Measurements from ENCODE around the gene ALOX5.

The ALOX5 gene

GRCh38 chr10:45471059-45471458 lies 97.0 kb downstream of the ALOX5 start:
- H3K27me3 ChIP-seq (ENCODE audit: insufficient read depth, poor library complexity, severe bottlenecking), result no peaks in the 10 kb centered on the region
- H3K4me3 ChIP-seq (replicated peaks; ENCODE audit: insufficient read depth, low read length), result no peak overlapping the region
- H3K27ac ChIP-seq (replicated peaks), result no peak overlapping the region
- DNase-seq (ENCODE audit: low read depth in 1 of 2, low spot score in 1 of 2), result no peak
- TF ChIP-seq, protein P1, sequence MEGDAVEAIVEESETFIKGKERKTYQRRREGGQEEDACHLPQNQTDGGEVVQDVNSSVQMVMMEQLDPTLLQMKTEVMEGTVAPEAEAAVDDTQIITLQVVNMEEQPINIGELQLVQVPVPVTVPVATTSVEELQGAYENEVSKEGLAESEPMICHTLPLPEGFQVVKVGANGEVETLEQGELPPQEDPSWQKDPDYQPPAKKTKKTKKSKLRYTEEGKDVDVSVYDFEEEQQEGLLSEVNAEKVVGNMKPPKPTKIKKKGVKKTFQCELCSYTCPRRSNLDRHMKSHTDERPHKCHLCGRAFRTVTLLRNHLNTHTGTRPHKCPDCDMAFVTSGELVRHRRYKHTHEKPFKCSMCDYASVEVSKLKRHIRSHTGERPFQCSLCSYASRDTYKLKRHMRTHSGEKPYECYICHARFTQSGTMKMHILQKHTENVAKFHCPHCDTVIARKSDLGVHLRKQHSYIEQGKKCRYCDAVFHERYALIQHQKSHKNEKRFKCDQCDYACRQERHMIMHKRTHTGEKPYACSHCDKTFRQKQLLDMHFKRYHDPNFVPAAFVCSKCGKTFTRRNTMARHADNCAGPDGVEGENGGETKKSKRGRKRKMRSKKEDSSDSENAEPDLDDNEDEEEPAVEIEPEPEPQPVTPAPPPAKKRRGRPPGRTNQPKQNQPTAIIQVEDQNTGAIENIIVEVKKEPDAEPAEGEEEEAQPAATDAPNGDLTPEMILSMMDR (IDR thresholded peaks at IDR 0.05; ENCODE audit: insufficient read depth, low read length), result no peak
- TF ChIP-seq POLR2AphosphoS5 (IDR thresholded peaks at IDR 0.05; ENCODE audit: low read depth), result no peak
- no peak for TF ChIP-seq SPI1 (IDR thresholded peaks at IDR 0.05; ENCODE audit: borderline replicate concordance, low read depth)
- no peak for TF ChIP-seq GABPA (IDR thresholded peaks at IDR 0.05; ENCODE audit: low read depth)
- TF ChIP-seq, protein P2, sequence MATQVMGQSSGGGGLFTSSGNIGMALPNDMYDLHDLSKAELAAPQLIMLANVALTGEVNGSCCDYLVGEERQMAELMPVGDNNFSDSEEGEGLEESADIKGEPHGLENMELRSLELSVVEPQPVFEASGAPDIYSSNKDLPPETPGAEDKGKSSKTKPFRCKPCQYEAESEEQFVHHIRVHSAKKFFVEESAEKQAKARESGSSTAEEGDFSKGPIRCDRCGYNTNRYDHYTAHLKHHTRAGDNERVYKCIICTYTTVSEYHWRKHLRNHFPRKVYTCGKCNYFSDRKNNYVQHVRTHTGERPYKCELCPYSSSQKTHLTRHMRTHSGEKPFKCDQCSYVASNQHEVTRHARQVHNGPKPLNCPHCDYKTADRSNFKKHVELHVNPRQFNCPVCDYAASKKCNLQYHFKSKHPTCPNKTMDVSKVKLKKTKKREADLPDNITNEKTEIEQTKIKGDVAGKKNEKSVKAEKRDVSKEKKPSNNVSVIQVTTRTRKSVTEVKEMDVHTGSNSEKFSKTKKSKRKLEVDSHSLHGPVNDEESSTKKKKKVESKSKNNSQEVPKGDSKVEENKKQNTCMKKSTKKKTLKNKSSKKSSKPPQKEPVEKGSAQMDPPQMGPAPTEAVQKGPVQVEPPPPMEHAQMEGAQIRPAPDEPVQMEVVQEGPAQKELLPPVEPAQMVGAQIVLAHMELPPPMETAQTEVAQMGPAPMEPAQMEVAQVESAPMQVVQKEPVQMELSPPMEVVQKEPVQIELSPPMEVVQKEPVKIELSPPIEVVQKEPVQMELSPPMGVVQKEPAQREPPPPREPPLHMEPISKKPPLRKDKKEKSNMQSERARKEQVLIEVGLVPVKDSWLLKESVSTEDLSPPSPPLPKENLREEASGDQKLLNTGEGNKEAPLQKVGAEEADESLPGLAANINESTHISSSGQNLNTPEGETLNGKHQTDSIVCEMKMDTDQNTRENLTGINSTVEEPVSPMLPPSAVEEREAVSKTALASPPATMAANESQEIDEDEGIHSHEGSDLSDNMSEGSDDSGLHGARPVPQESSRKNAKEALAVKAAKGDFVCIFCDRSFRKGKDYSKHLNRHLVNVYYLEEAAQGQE (IDR thresholded peaks at IDR 0.05; ENCODE audit: insufficient replicate concordance, low read depth), result no peak

DNA sequence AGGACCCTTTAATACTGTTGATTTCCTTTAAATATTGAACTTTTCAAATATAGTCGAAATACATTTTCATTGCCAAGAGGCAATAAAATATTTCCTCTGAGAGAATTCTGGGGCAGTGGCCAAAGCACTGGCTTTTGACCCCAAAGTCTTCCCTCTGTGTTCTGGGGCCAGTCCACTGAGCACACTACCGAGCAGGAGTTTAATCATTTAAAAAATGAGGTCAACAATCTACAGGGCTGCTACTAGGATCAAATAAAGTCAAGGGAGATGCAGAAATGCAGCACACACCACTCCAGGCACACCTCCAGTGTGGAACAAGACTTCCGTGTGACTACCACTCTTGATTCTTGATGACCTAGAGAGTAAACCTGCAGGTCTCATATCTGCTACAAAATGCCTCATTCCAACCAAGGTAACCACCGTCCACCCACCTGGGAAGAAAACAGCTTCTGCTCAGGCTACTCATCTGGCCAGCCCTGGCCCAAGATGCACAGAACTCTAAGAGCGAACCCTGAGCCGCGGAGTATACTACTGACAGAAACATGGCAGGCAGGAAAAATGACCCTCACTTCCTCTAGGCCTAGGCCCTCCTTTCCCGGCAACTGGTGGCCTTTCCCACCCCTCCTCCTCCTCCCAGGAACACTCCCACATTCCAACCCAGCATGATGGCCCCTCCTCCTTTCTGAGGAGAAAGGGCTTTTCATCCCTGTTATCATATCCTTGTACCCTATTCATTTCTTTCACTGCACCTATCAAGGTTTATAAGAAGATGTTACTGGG lies 97.7 kb downstream of the ALOX5 start:
- Histone ChIP-seq H3K27ac (replicated peaks) (no peak overlapping the region), H3K4me3 (replicated peaks; ENCODE audit: insufficient read depth, low read length) (no peak overlapping the region), H3K27me3 (ENCODE audit: insufficient read depth, poor library complexity, severe bottlenecking) (no peaks in the 10 kb centered on the region)
- TF ChIP-seq POLR2AphosphoS5 (IDR thresholded peaks at IDR 0.05; ENCODE audit: low read depth), result no peak
- TF ChIP-seq, protein P2 (IDR thresholded peaks at IDR 0.05; ENCODE audit: insufficient replicate concordance, low read depth), result no peak
- TF ChIP-seq GABPA (IDR thresholded peaks at IDR 0.05; ENCODE audit: low read depth), result no peak
- no peak for TF ChIP-seq SPI1 (IDR thresholded peaks at IDR 0.05; ENCODE audit: borderline replicate concordance, low read depth)
- TF ChIP-seq, protein P1 (IDR thresholded peaks at IDR 0.05; ENCODE audit: insufficient read depth, low read length), result no peak
- no peak for DNase-seq (ENCODE audit: low read depth in 1 of 2, low spot score in 1 of 2)

- no peak overlapping the region for H3K4me3 ChIP-seq (replicated peaks; ENCODE audit: insufficient read depth, low read length)
- no peak for DNase-seq (ENCODE audit: low read depth in 1 of 2, low spot score in 1 of 2)
- no peak overlapping the region for H3K27ac ChIP-seq (replicated peaks)
- no peaks in the 10 kb centered on the region for H3K27me3 ChIP-seq (ENCODE audit: insufficient read depth, poor library complexity, severe bottlenecking)
- TF ChIP-seq POLR2AphosphoS5 (IDR thresholded peaks at IDR 0.05; ENCODE audit: low read depth) (no peak), GABPA (IDR thresholded peaks at IDR 0.05; ENCODE audit: low read depth) (no peak), SPI1 (IDR thresholded peaks at IDR 0.05; ENCODE audit: borderline replicate concordance, low read depth) (no peak)
- TF ChIP-seq, protein P2 (IDR thresholded peaks at IDR 0.05; ENCODE audit: insufficient replicate concordance, low read depth), result no peak
- TF ChIP-seq, protein P1 (IDR thresholded peaks at IDR 0.05; ENCODE audit: insufficient read depth, low read length), result no peak
Measured at GRCh38 chr10:45473126-45473525, 99.1 kb downstream of the ALOX5 start.
